HEK293 (cell line): ENCODE measurements around the gene IL17A.

Source experiments
- SP2 ChIP-seq: fragments of 450-650 bp; formaldehyde crosslinking; IDR thresholded peaks from 2 replicates; pipeline ENCODE4 v1.5.1; 2016; ENCODE audit warnings: missing biosample characterization, missing genetic modification characterization
- ZBTB7A ChIP-seq: fragments of 450-650 bp; formaldehyde crosslinking; IDR thresholded peaks from 2 replicates; pipeline ENCODE4 v1.5.1; 2016; ENCODE audit warnings: low read depth, missing biosample characterization, missing genetic modification characterization
- ZEB2 ChIP-seq: fragments of 450-650 bp; formaldehyde crosslinking; IDR thresholded peaks from 2 replicates; pipeline ENCODE4 v1.5.1; 2016; ENCODE audit warnings: missing biosample characterization, missing genetic modification characterization
- ZNF138 ChIP-seq: fragments of 450-650 bp; formaldehyde crosslinking; IDR thresholded peaks from 2 replicates; pipeline ENCODE4 v1.5.1; 2016; ENCODE audit warnings: missing biosample characterization, missing genetic modification characterization, borderline replicate concordance
- ZNF274 ChIP-seq, 2 experiments: fragments of 200-500 bp in 1 of 2; fragments of 450-650 bp in 1 of 2; sonication (Bioruptor generic) in 1 of 2; formaldehyde crosslinking in 1 of 2; IDR thresholded peaks; 2 replicates each; pipeline versions ENCODE4 v1.5.1 to v1.6.1; 2014 to 2016; ENCODE audit warnings: borderline replicate concordance in 1 of 2, inconsistent platforms in 1 of 2, low read length in 1 of 2, missing biosample characterization in 1 of 2, missing genetic modification characterization in 1 of 2
- ZNF624 ChIP-seq: fragments of 450-650 bp; formaldehyde crosslinking; IDR thresholded peaks from 2 replicates; pipeline ENCODE4 v1.5.1; 2017; ENCODE audit warnings: missing biosample characterization, missing genetic modification characterization
- TF ChIP-seq, protein P1 (sequence below): fragments of 450-650 bp; formaldehyde crosslinking; IDR thresholded peaks from 2 replicates; pipeline ENCODE4 v1.5.1; 2016; ENCODE audit warnings: missing biosample characterization, missing genetic modification characterization

DNA sequence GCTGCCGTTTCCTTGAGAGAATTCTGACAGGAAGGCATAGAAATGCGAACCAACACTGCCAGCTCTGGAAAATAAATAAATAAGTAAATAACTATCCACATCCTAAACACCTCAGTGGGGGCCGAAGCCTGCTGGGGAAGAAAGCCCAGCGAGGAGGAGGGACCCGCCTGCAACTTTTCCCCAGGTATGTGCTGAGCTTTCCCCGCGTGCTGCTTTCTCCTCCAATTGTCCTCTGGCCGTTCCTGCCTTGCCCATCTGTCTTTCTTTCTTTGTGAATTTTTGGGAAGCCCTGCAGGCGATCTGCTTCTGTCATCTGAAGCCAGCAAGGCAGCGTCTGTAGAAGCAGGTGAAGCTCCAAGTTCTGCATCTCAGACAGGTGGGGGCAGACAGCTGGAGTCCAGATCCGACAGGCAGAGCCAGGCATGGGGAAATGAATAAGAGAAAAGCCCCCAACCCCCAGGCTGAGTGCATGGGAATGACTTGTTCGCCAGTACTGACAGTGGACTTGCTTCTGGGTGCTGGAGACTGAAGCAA is 49.2 kb upstream of the IL17A start:
- TF ChIP-seq ZEB2 (tag by site-specific recombination) (no peak), ZNF138 (no peak), SP2 (tag by site-specific recombination) (no peak), ZNF624 (no peak), ZBTB7A (no peak), ZNF274 (IDR thresholded peaks at IDR 0.05; ENCODE audit: low read length) (no peak), ZNF274 (tag by site-specific recombination; IDR thresholded peaks at IDR 0.05; ENCODE audit: borderline replicate concordance) (no peak)
- TF ChIP-seq, protein P1, sequence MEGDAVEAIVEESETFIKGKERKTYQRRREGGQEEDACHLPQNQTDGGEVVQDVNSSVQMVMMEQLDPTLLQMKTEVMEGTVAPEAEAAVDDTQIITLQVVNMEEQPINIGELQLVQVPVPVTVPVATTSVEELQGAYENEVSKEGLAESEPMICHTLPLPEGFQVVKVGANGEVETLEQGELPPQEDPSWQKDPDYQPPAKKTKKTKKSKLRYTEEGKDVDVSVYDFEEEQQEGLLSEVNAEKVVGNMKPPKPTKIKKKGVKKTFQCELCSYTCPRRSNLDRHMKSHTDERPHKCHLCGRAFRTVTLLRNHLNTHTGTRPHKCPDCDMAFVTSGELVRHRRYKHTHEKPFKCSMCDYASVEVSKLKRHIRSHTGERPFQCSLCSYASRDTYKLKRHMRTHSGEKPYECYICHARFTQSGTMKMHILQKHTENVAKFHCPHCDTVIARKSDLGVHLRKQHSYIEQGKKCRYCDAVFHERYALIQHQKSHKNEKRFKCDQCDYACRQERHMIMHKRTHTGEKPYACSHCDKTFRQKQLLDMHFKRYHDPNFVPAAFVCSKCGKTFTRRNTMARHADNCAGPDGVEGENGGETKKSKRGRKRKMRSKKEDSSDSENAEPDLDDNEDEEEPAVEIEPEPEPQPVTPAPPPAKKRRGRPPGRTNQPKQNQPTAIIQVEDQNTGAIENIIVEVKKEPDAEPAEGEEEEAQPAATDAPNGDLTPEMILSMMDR (tag by site-specific recombination) = no peak
